Tibial nerve (tissue), 4 donors: ENCODE measurements around the gene MRPS17. TPM values are rescaled to one million over a fixed set of nuclear protein-coding genes. Genes with fewer than 3 reads are reported as not detected.

Experiments used
- DNase-seq, 2 donors: peaks; one replicate each; pipeline ENCODE4 v3.0.0-alpha.2; 2019; ENCODE audit warnings: low spot score in 2 of 2
- H3K27ac ChIP-seq, 4 donors: fragments of 200-600 bp; sonication (generic) in 3 of 4; one replicate each; pipeline ENCODE4 v1.5.1; 2017 to 2019; ENCODE audit warnings: mild to moderate bottlenecking in 1 of 4
- H3K27me3 ChIP-seq, 2 donors: fragments of 200-600 bp; sonication (generic) in 1 of 2; one replicate each; pipeline versions ENCODE4 v1.5.1 to v1.6.0; 2017 to 2019
- H3K36me3 ChIP-seq, 3 donors: fragments of 200-600 bp; sonication (generic); one replicate each; pipeline ENCODE4 v1.5.1; 2018 to 2019
- H3K4me1 ChIP-seq, 4 donors: fragments of 200-600 bp; sonication (generic) in 3 of 4; one replicate each; pipeline ENCODE4 v1.5.1; 2017 to 2019
- H3K4me3 ChIP-seq, 4 donors: fragments of 200-600 bp; sonication (generic) in 3 of 4; one replicate each; pipeline ENCODE4 v1.5.1; 2017 to 2019; ENCODE audit warnings: mild to moderate bottlenecking in 1 of 4, moderate library complexity in 1 of 4
- H3K9me3 ChIP-seq, 4 donors: fragments of 200-600 bp; sonication (generic) in 3 of 4; one replicate each; pipeline ENCODE4 v1.5.1; 2017 to 2019
- EP300 ChIP-seq, 2 donors: sonication (generic); formaldehyde crosslinking; IDR thresholded peaks; one replicate each; pipeline ENCODE4 v1.6.1; 2017; ENCODE audit warnings: antibody characterized with exemption in 2 of 2, mild to moderate bottlenecking in 1 of 2
- POLR2A ChIP-seq, 2 donors: fragments of 450-650 bp; IDR thresholded peaks; one replicate each; pipeline ENCODE4 v1.6.1; 2017; ENCODE audit warnings: antibody characterized with exemption in 2 of 2, mild to moderate bottlenecking in 2 of 2, moderate library complexity in 2 of 2
- WGBS, 2 donors: methylation state at CpG; one replicate each; pipeline ENCODE4 v1.1.5; 2018; 5-methylcytosine and 5-hydroxymethylcytosine counted together
- total RNA-seq, 4 donors: library from RNA; depleted of rRNA; stranded (reverse); fragments of >200 nt; gene quantifications; one replicate each; pipeline ENCODE4 v1.1.0, GENCODE V29; 2016
- TF ChIP-seq, protein P1 (sequence below), 5 experiments: fragments of 200-600 bp in 3 of 5; fragments of 450-650 bp in 2 of 5; sonication (generic) in 3 of 5; IDR thresholded peaks; one replicate each; pipeline ENCODE4 v1.5.1; 2016 to 2019; ENCODE audit warnings: antibody characterized with exemption in 5 of 5, mild to moderate bottlenecking in 3 of 5, moderate library complexity in 2 of 5

MRPS17 gene
- total RNA-seq, 4 donors from 2014 or later: 2.2 to 7.5 (median 3.8) TPM

GRCh38 chr7:55953707-55954475, 2.2 kb downstream of the MRPS17 start:
- Histone ChIP-seq H3K9me3 (no peaks in the 10 kb centered on the region), H3K36me3 (peaks cover 0 to 34% (median 0%) of the 10 kb centered on the region in 3 donors), H3K4me3 (no peak overlapping the region), H3K4me1 (peaks cover 0 to 22% (median 3%) of the 10 kb centered on the region in 4 donors), H3K27me3 (no peaks in the 10 kb centered on the region), H3K27ac (no peak overlapping the region)
- no peak for DNase-seq
- 93 to 97% methylated on average over 11 of the region's 11 CpGs for WGBS, 2 donors
- TF ChIP-seq, protein P1, sequence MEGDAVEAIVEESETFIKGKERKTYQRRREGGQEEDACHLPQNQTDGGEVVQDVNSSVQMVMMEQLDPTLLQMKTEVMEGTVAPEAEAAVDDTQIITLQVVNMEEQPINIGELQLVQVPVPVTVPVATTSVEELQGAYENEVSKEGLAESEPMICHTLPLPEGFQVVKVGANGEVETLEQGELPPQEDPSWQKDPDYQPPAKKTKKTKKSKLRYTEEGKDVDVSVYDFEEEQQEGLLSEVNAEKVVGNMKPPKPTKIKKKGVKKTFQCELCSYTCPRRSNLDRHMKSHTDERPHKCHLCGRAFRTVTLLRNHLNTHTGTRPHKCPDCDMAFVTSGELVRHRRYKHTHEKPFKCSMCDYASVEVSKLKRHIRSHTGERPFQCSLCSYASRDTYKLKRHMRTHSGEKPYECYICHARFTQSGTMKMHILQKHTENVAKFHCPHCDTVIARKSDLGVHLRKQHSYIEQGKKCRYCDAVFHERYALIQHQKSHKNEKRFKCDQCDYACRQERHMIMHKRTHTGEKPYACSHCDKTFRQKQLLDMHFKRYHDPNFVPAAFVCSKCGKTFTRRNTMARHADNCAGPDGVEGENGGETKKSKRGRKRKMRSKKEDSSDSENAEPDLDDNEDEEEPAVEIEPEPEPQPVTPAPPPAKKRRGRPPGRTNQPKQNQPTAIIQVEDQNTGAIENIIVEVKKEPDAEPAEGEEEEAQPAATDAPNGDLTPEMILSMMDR (IDR thresholded peaks at IDR 0.05): no peak
- TF ChIP-seq EP300 (IDR thresholded peaks at IDR 0.05) (no peak), POLR2A (IDR thresholded peaks at IDR 0.05) (no peak)

DNA sequence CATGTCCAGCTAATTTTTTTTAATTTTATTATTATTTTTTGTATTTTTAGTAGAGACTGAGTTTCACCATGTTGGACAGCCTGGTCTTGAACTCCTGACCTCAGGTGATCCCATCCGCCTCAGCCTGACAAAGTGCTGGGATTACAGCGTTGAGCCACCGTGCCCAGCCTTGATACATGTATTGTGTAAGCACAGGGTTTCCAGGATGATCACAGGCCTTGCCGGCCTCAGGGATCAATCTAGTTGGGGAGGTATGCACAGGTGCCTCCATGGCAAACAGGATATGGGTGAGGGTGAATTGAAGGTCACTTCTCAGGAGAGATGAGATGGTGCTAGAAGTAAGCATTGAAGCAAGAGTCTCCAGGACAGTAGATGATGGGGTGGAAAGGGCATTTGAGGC, 5.5 kb downstream of the MRPS17 start:
- Histone ChIP-seq H3K9me3 (no peaks in the 10 kb centered on the region), H3K27me3 (no peaks in the 10 kb centered on the region), H3K36me3 (peaks cover 0 to 34% (median 0%) of the 10 kb centered on the region in 3 donors), H3K27ac (no peak overlapping the region), H3K4me3 (no peak overlapping the region), H3K4me1 (peaks cover 0 to 21% (median 3%) of the 10 kb centered on the region in 4 donors)
- TF ChIP-seq, protein P1 (IDR thresholded peaks at IDR 0.05): no peak
- TF ChIP-seq EP300 (IDR thresholded peaks at IDR 0.05) (no peak), POLR2A (IDR thresholded peaks at IDR 0.05) (no peak)
- no peak for DNase-seq
- WGBS, 2 donors: 80 to 92% methylated on average over 4 of the region's 4 CpGs

- peaks cover 0 to 28% (median 7%) of the 10 kb centered on the region in 4 donors for H3K4me1 ChIP-seq
- no peak overlapping the region for H3K4me3 ChIP-seq
- no peaks in the 10 kb centered on the region for H3K27me3 ChIP-seq
- no peaks in the 10 kb centered on the region for H3K9me3 ChIP-seq
- peaks cover 0 to 7% (median 0%) of the 10 kb centered on the region in 3 donors for H3K36me3 ChIP-seq
- no peak for DNase-seq
- no peak overlapping the region for H3K27ac ChIP-seq
- 69 to 81% methylated on average over 3 of the region's 3 CpGs for WGBS, 2 donors
- TF ChIP-seq, protein P1 (IDR thresholded peaks at IDR 0.05): no peak
- TF ChIP-seq EP300 (IDR thresholded peaks at IDR 0.05): no peak
- TF ChIP-seq POLR2A (IDR thresholded peaks at IDR 0.05): no peak
These were observed 10.3 kb downstream of the MRPS17 start for GRCh38 chr7:55962014-55962413.

GRCh38 chr7:55963584-55964168, 12.0 kb downstream of the MRPS17 start:
- peaks cover 0 to 23% (median 0%) of the 10 kb centered on the region in 3 donors for H3K36me3 ChIP-seq
- 72 to 73% methylated on average over 15 of the region's 15 CpGs for WGBS, 2 donors
- no peaks in the 10 kb centered on the region for H3K9me3 ChIP-seq
- H3K27me3 ChIP-seq: no peaks in the 10 kb centered on the region
- H3K4me1 ChIP-seq: peaks cover 0 to 28% (median 7%) of the 10 kb centered on the region in 4 donors
- TF ChIP-seq EP300 (IDR thresholded peaks at IDR 0.05) (no peak), POLR2A (IDR thresholded peaks at IDR 0.05) (no peak)
- TF ChIP-seq, protein P1 (IDR thresholded peaks at IDR 0.05): no peak
- no peak for DNase-seq
- peak overlapping the region; percentile 16 to 97 (median 94) for H3K27ac ChIP-seq
- H3K4me3 ChIP-seq: peak overlapping the region; percentile 47 to 77 (median 57)
